A549 treated with dexamethasone at 1 μM for 4 hours (cell line): ENCODE data around the gene ARHGEF3. TPM values are rescaled to one million over a fixed set of nuclear protein-coding genes. Genes with fewer than 3 reads are reported as not detected.

Experiments used
- total RNA-seq: library from RNA; stranded (reverse); fragments of 200-300 nt; extraction: Qiagen RNA extraction; gene quantifications from 5 replicates; pipeline ENCODE4 v1.2.3, GENCODE V29; 2022

ARHGEF3 gene
- total RNA-seq: 6.2 to 9.4 TPM (median 8.4 TPM) in 5 replicates

GRCh38 chr3:56801662-56802377 is at the start of gene ARHGEF3:
ARHGEF3 (minus strand) TSS chr3:56801949; CDS start chr3:56801798, 151 bp downstream.

GRCh38 chr3:56683122-56683817 is 118.5 kb downstream of the ARHGEF3 start, which contains the start of gene TASOR:
TASOR (minus strand) TSS chr3:56683265; CDS start chr3:56683006, 259 bp downstream.

Other genes with a start within 250 kb of the ARHGEF3 start
- 4.6 to 6.4 TPM (median 5.6 TPM) in 5 replicates for gene CCDC66, start 244.8 kb downstream of the ARHGEF3 start, total RNA-seq
- 19.1 to 23.1 TPM (median 21.7 TPM) in 5 replicates for gene TASOR, start 118.7 kb downstream of the ARHGEF3 start, total RNA-seq